GM10248 (cell line): ENCODE results near the gene EVI5L.
"Not testable (repeated sequence)": the region's sequence is repeated elsewhere in the genome, so short reads cannot be mapped to it uniquely, and the experiment has no call there.

ENCODE experiments used
- CTCF ChIA-PET: fragments of 300-600 bp; sonication (Branson Sonifier 250); formaldehyde crosslinking; extraction: SDS; loops from one replicate; lab custom pipeline; 2021; ENCODE audit warnings: antibody characterized with exemption; lab: Yijun Ruan, JAX
- POLR2A ChIA-PET: fragments of 350-650 bp; sonication (Branson Sonifier 250); formaldehyde crosslinking; extraction: SDS; loops from one replicate; lab custom pipeline; 2020; ENCODE audit warnings: antibody characterized with exemption; lab: Yijun Ruan, JAX
- DNase-seq: peaks from one replicate; pipeline ENCODE4 v3.0.0; 2012; ENCODE audit errors: extremely low spot score
- CTCF ChIP-seq: IDR thresholded peaks from 2 replicates; pipeline ENCODE4 v1.5.1; 2012; ENCODE audit warnings: mild to moderate bottlenecking, low read depth; ENCODE audit errors: extremely low read depth, missing control alignments, control extremely low read depth

The EVI5L gene

DNA sequence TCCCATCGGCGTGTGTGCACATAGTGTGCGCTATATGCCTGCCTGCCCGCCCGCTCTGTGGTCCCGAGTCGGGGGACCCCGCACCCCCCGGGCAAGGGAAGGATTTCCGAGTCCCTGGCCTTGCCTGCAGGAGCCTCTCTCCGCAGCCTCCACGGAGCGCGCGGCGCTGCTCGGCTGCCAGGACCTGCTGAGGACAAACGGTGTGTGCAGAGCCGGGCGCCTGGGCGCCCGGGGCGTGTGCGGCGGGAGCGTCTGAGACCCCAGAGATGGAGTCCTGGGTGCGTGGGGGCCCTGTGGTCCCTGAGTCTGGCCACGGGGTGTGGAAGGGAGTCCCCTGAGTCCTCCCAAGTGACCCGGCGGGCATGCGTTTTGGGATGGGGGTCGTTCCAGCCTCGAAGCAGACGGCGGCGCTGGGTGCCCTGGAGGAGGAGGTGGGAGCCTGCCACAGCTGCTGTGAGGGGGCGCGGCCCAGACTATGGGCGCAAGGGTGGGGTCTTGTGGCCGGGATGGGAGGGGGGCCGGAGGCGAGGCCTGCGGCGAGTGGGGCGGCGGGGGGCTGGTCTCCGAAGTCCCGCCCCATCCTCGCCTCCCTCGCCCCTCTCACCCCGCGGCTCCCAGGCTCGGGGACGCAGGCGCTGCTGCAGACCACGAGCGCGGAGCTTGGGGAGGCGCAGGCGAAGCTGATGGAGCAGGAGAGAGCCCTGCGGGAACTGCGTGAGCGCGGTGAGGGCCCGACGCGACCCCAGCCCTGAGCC lies 41.7 kb upstream of the EVI5L start:
- no peak for DNase-seq
- POLR2A ChIA-PET = no interaction called here
- CTCF ChIA-PET = no interaction called here
- no peak for TF ChIP-seq CTCF

DNA sequence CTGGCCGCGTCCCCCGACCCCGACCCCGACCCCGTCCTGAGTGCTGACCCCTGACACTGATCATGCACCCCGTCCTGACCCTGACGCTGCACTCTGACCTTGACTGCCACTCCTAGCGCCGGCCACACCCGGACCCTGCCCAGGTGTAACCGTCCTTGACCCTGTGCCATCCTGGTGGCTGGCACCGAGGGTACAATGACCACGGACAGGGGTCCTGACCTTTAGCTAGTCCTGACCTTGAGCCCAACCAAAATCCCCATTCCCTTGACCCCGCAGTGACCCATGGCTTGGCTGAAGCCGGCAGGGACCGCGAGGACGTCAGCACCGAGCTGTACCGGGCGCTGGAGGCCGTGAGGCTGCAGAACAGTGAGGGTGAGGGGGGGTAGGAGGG lies 41.1 kb upstream of the EVI5L start:
- POLR2A ChIA-PET = no interaction called here
- DNase-seq = no peak
- CTCF ChIA-PET = no interaction called here
- TF ChIP-seq CTCF = no peak

GRCh38 chr19:7789447-7789846 lies 40.6 kb upstream of the EVI5L start:
- TF ChIP-seq CTCF = no peak
- POLR2A ChIA-PET = no interaction called here
- CTCF ChIA-PET = no interaction called here
- no peak for DNase-seq

DNA sequence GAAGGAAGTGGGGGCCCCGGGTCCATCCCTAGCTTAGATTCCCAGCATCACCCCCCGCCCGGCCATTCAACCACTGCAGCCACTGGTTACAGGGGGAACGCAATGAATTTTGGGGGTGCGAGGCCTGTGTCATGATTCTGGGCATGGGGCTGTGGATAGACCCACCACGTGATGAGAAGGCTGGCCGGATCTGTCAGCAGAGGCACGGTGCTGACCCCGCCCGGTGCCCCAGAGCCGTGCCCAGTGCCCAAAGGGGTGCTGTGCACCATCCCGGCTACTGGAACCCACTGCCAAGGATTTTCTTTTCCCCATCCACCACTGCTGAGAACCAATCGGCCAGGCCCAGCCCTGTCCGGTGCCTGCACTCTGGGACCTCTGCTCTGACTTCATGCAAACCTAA lies 39.6 kb upstream of the EVI5L start:
- DNase-seq = no peak
- POLR2A ChIA-PET = no interaction called here
- no peak for TF ChIP-seq CTCF
- CTCF ChIA-PET = interaction anchor here (1.3 to 3.3 kb wide), 2 partner anchors 10 to 109 kb away, joined by 4 to 23 read pairs; partner anchors contain the start of gene TRAPPC5

DNA sequence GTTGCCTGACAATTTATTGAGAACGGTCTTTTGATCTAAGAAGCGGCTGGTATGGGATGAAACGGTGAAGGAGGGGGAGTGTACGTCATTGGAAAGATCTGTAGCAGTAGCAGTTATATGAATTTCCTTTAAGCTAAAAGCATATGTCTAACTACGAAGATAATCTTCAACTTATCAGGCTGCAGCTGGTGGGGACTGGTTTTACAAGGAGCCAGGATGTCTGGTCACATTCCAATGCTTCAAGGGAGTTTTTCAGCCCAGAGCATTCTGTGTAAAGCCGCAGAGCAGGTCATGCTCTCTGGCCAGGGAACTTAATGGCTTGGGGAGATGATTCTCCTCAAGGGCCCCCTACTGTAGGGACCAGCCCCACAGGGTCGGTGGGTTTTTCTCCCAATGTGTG lies 37.7 kb upstream of the EVI5L start:
- POLR2A ChIA-PET = no interaction called here
- no peak for DNase-seq
- CTCF ChIA-PET = interaction anchor here (1.2 to 3.3 kb wide), 3 partner anchors 8 to 224 kb away, joined by 4 to 23 read pairs (median 4); no protein-coding TSS in a partner anchor
- TF ChIP-seq CTCF = no peak

DNA sequence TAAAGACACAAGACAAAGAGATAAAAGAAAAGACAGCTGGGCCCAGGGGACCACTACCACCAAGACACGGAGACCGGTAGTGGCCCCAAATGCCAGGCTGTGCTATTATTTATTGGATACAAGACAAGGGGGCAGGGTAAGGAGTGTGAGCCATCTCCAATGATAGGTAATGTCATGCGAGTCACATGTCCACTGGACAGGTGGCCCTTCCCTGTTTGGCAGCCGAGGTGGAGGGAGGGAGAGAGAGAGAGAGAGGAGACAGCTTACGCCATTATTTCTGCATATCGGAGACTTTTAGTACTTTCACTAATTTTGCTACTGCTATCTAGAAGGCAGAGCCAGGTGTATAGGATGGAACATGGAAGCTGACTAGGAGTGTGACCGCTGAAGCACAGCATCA lies 37.3 kb upstream of the EVI5L start:
- POLR2A ChIA-PET, DNase-seq: not testable (repeated sequence)
- CTCF ChIA-PET = interaction anchor here (0.7 to 3.3 kb wide), 4 partner anchors 8 to 224 kb away, joined by 3 to 23 read pairs (median 4); no protein-coding TSS in a partner anchor

DNA sequence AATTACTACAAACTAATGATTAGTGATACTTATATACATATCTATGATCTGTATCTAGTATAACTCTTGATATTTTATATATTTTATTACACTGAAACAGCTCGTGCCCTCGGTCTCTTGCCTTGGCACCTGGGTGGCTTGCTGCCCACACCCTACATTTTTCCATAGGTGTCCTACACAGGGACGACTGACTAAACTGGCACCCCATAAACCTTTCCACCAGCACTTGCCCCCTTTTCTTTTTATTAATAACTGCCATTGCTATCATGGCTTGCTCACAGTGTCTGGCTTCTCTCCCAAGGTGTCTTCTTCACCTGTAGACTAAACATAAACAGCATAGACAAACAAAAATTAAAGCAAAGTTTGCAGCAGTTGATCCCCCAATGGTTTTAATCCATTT lies 36.5 kb upstream of the EVI5L start:
- no peak for DNase-seq
- ChIA-PET CTCF (interaction anchor here (0.7 kb wide), 1 partner anchor 11 kb away, joined by 3 read pairs; no protein-coding TSS in a partner anchor), POLR2A (no interaction called here)
- TF ChIP-seq CTCF = no peak
